Liver (tissue), 9 donors: ENCODE data around the gene PACS1. TPM values are rescaled to one million over a fixed set of nuclear protein-coding genes. Genes with fewer than 3 reads are reported as not detected.

Experiments
- DNase-seq: peaks from one replicate; pipeline ENCODE4 v3.0.0-alpha.2; 2017; ENCODE audit warnings: low spot score
- H3K27ac ChIP-seq, 2 donors: one replicate each; pipeline ENCODE4 v1.7.0; 2013; ENCODE audit warnings: inconsistent platforms in 2 of 2, low read length in 2 of 2, control low read depth in 1 of 2, low read depth in 1 of 2, mild to moderate bottlenecking in 1 of 2
- H3K27me3 ChIP-seq, 4 donors: one replicate each; pipeline versions ENCODE4 v1.6.1 to v1.7.0; 2013; ENCODE audit warnings: low read length in 3 of 4, inconsistent platforms in 1 of 4, mild to moderate bottlenecking in 1 of 4, moderate library complexity in 1 of 4; ENCODE audit not compliant: control insufficient read depth in 4 of 4, insufficient read depth in 4 of 4
- H3K36me3 ChIP-seq, 4 donors: one replicate each; pipeline versions ENCODE4 v1.6.1 to v1.7.0; 2013; ENCODE audit warnings: low read length in 3 of 4, mild to moderate bottlenecking in 3 of 4, low read depth in 1 of 4, moderate library complexity in 1 of 4; ENCODE audit not compliant: control insufficient read depth in 4 of 4, insufficient read depth in 3 of 4
- H3K4me1 ChIP-seq, 4 donors: one replicate each; pipeline versions ENCODE4 v1.6.1 to v1.7.0; 2013; ENCODE audit warnings: low read length in 3 of 4, mild to moderate bottlenecking in 3 of 4, moderate library complexity in 1 of 4; ENCODE audit not compliant: control insufficient read depth in 4 of 4, insufficient read depth in 4 of 4
- H3K4me3 ChIP-seq, 3 donors: one replicate each; pipeline versions ENCODE4 v1.6.1 to v1.7.0; 2013; ENCODE audit warnings: low read length in 3 of 3, control low read depth in 1 of 3, low read depth in 1 of 3, mild to moderate bottlenecking in 1 of 3
- H3K9ac ChIP-seq, 2 donors: one replicate each; pipeline ENCODE4 v1.7.0; 2013; ENCODE audit warnings: low read length in 2 of 2, mild to moderate bottlenecking in 2 of 2, moderate library complexity in 2 of 2, control low read depth in 1 of 2, low read depth in 1 of 2
- H3K9me3 ChIP-seq, 4 donors: one replicate each; pipeline versions ENCODE4 v1.6.1 to v1.7.0; 2013; ENCODE audit warnings: low read length in 3 of 4; ENCODE audit not compliant: control insufficient read depth in 4 of 4
- ATF3 ChIP-seq: IDR thresholded peaks from 2 replicates; pipeline ENCODE4 v1.6.1; 2016; ENCODE audit warnings: antibody characterized with exemption
- CTCF ChIP-seq: fragments of 150-350 bp; IDR thresholded peaks from 2 replicates; pipeline ENCODE4 v1.5.1; 2017; ENCODE audit warnings: improper control_type of control experiment, low read depth, low read length; ENCODE audit not compliant: missing input control
- EGR1 ChIP-seq, 2 donors: IDR thresholded peaks; 2 replicates each; pipeline ENCODE4 v1.6.1; 2016 to 2018; ENCODE audit warnings: antibody characterized with exemption in 2 of 2, low read depth in 2 of 2
- FOXA1 ChIP-seq: IDR thresholded peaks from 2 replicates; pipeline ENCODE4 v1.6.1; 2016; ENCODE audit warnings: antibody characterized with exemption
- FOXA2 ChIP-seq: IDR thresholded peaks from 2 replicates; pipeline ENCODE4 v1.6.1; 2016; ENCODE audit warnings: antibody characterized with exemption
- GABPA ChIP-seq, 2 donors: IDR thresholded peaks in 1 of 2; conservative IDR thresholded peaks in 1 of 2; 2 replicates each; pipeline ENCODE4 v1.6.1; 2016; ENCODE audit warnings: antibody characterized with exemption in 2 of 2, mild to moderate bottlenecking in 1 of 2, moderate library complexity in 1 of 2
- HNF4A ChIP-seq, 2 donors: conservative IDR thresholded peaks; 2 replicates each; pipeline ENCODE4 v1.6.1; 2016; ENCODE audit warnings: antibody characterized with exemption in 2 of 2, mild to moderate bottlenecking in 2 of 2
- HNF4G ChIP-seq: IDR thresholded peaks from 2 replicates; pipeline ENCODE4 v1.6.1; 2016; ENCODE audit warnings: antibody characterized with exemption
- MAX ChIP-seq: IDR thresholded peaks from 2 replicates; pipeline ENCODE4 v1.6.1; 2016; ENCODE audit warnings: antibody characterized with exemption
- NR2F2 ChIP-seq: IDR thresholded peaks from 2 replicates; pipeline ENCODE4 v1.6.1; 2016; ENCODE audit warnings: antibody characterized with exemption
- RAD21 ChIP-seq, 2 donors: IDR thresholded peaks; 2 replicates each; pipeline ENCODE4 v1.6.1; 2016; ENCODE audit warnings: antibody characterized with exemption in 2 of 2, mild to moderate bottlenecking in 2 of 2
- REST ChIP-seq: IDR thresholded peaks from 2 replicates; pipeline ENCODE4 v1.6.1; 2016; ENCODE audit warnings: antibody characterized with exemption, mild to moderate bottlenecking
- RXRA ChIP-seq, 2 donors: IDR thresholded peaks; 2 replicates each; pipeline ENCODE4 v1.6.1; 2017 to 2018; ENCODE audit warnings: antibody characterized with exemption in 2 of 2, mild to moderate bottlenecking in 1 of 2
- SP1 ChIP-seq: IDR thresholded peaks from 2 replicates; pipeline ENCODE4 v1.6.1; 2018; ENCODE audit warnings: antibody characterized with exemption, mild to moderate bottlenecking
- TAF1 ChIP-seq: conservative IDR thresholded peaks from 2 replicates; pipeline ENCODE4 v1.6.1; 2016; ENCODE audit warnings: antibody characterized with exemption, mild to moderate bottlenecking
- YY1 ChIP-seq: IDR thresholded peaks from 2 replicates; pipeline ENCODE4 v1.6.1; 2016; ENCODE audit warnings: antibody characterized with exemption, mild to moderate bottlenecking
- ZBTB33 ChIP-seq: IDR thresholded peaks from 2 replicates; pipeline ENCODE4 v1.6.1; 2016; ENCODE audit warnings: antibody characterized with exemption
- WGBS: extraction: QIAGEN DNeasy Blood & Tissue Kit; methylation state at CpG from one replicate; pipeline ENCODE4 v1.1.7; 2013; 5-methylcytosine and 5-hydroxymethylcytosine counted together
- polyA plus RNA-seq, 2 donors: library from polyadenylated mRNA; stranded (reverse) in 1 of 2; unstranded in 1 of 2; fragments of 200-250 nt in 1 of 2; fragments of >200 nt in 1 of 2; fragmentation: Nextera tagmentation in 1 of 2; extraction: Ambion mirVana in 1 of 2; gene quantifications; one replicate each; pipeline versions ENCODE4 v1.2.1 to v1.2.3, GENCODE V29; 2013 to 2015
- total RNA-seq, 2 donors: library from RNA; depleted of rRNA; stranded (reverse); fragments of >200 nt; gene quantifications; one replicate each; pipeline ENCODE4 v1.2.3, GENCODE V29; 2014
- donor health status: healthy.
- donor health status: healthy.
- donor health status: healthy.
- donor health status: healthy.
- donor health status: healthy.

The PACS1 gene
- total and polyA plus RNA-seq, 4 donors = 2.7 to 9.1 (median 7.3) TPM

- no peaks in the 10 kb centered on the region for H3K27me3 ChIP-seq
- whole genome bisulfite sequencing = 88% methylated on average over 13 of the region's 13 CpGs
- no peak overlapping the region for H3K9ac ChIP-seq
- H3K9me3 ChIP-seq = no peaks in the 10 kb centered on the region
- H3K36me3 ChIP-seq = peaks cover 0 to 18% (median under 1%) of the 10 kb centered on the region in 4 donors
- no peaks in the 10 kb centered on the region for H3K4me1 ChIP-seq
- no peak for DNase-seq
- no peak overlapping the region for H3K27ac ChIP-seq
- no peak for TF ChIP-seq ATF3
- TF ChIP-seq RXRA (IDR thresholded peaks at IDR 0.05) = no peak
- no peak for TF ChIP-seq RAD21 (IDR thresholded peaks at IDR 0.05)
- TF ChIP-seq FOXA1 = no peak
- TF ChIP-seq YY1 = no peak
- no peak for TF ChIP-seq CTCF
- no peak for TF ChIP-seq SP1
- no peak for TF ChIP-seq ZBTB33
- no peak for TF ChIP-seq GABPA (IDR thresholded peaks at IDR 0.05 in 1 of 2, conservative IDR thresholded peaks at IDR 0.05 in 1 of 2)
- TF ChIP-seq MAX = no peak
- no peak for TF ChIP-seq NR2F2
- no peak for TF ChIP-seq REST
- H3K4me3 ChIP-seq = no peak overlapping the region
Observed at GRCh38 chr11:66243782-66244535, 173.9 kb downstream of the PACS1 start.

GRCh38 chr11:66247295-66247694, 177.2 kb downstream of the PACS1 start:
- Histone ChIP-seq H3K9ac (no peak overlapping the region), H3K27me3 (no peaks in the 10 kb centered on the region), H3K4me1 (no peaks in the 10 kb centered on the region), H3K36me3 (peaks cover 0 to 5% (median 0%) of the 10 kb centered on the region in 4 donors), H3K9me3 (no peaks in the 10 kb centered on the region), H3K4me3 (no peak overlapping the region), H3K27ac (no peak overlapping the region)
- no peak for DNase-seq
- 98% methylated on average over 4 of the region's 4 CpGs for WGBS
- TF ChIP-seq REST (no peak), HNF4G (no peak), EGR1 (IDR thresholded peaks at IDR 0.05; ENCODE audit: low read depth in 2 of 2) (no peak), SP1 (no peak), FOXA1 (no peak), MAX (no peak), GABPA (IDR thresholded peaks at IDR 0.05 in 1 of 2, conservative IDR thresholded peaks at IDR 0.05 in 1 of 2) (no peak), RXRA (IDR thresholded peaks at IDR 0.05) (no peak), HNF4A (conservative IDR thresholded peaks at IDR 0.05) (no peak), YY1 (no peak), ZBTB33 (no peak), FOXA2 (no peak), TAF1 (no peak)
